Small intestine (tissue), 7 donors: ENCODE data around the gene CACNA1I. TPM values are rescaled to one million over a fixed set of nuclear protein-coding genes. Genes with fewer than 3 reads are reported as not detected.
A peak's percentile ranks its signal among the peaks of the same experiment; 100 is the strongest.

Experiments
- DNase-seq, 2 donors: peaks; one replicate each; pipeline versions ENCODE4 v3.0.0 to v3.0.0-alpha.2; 2013
- FAIRE-seq: peaks from 2 replicates; lab custom pipeline; 2012; peaks lifted over from hg19 to GRCh38; lab: Jason Lieb, UNC
- H3K27ac ChIP-seq, 3 donors: one replicate each; pipeline ENCODE4 v1.5.1; 2013; ENCODE audit warnings: low read length in 2 of 3, mild to moderate bottlenecking in 2 of 3, control low read depth in 1 of 3, inconsistent platforms in 1 of 3, low read depth in 1 of 3, moderate library complexity in 1 of 3
- H3K27me3 ChIP-seq, 3 donors: one replicate each; pipeline ENCODE4 v1.6.1; 2013; ENCODE audit warnings: low read length in 3 of 3, inconsistent platforms in 1 of 3; ENCODE audit not compliant: control insufficient read depth in 3 of 3, insufficient read depth in 3 of 3
- H3K36me3 ChIP-seq, 3 donors: one replicate each; pipeline ENCODE4 v1.6.1; 2013; ENCODE audit warnings: low read length in 3 of 3, inconsistent platforms in 1 of 3, low read depth in 1 of 3, mild to moderate bottlenecking in 1 of 3, moderate library complexity in 1 of 3; ENCODE audit not compliant: control insufficient read depth in 3 of 3, insufficient read depth in 2 of 3
- H3K4me1 ChIP-seq, 3 donors: one replicate each; pipeline ENCODE4 v1.6.1; 2013; ENCODE audit warnings: low read length in 2 of 3, inconsistent platforms in 1 of 3, low read depth in 1 of 3, mild to moderate bottlenecking in 1 of 3, moderate library complexity in 1 of 3; ENCODE audit not compliant: control insufficient read depth in 3 of 3, insufficient read depth in 2 of 3
- H3K4me3 ChIP-seq, 3 donors: one replicate each; pipeline ENCODE4 v1.5.1; 2013; ENCODE audit warnings: low read length in 3 of 3, control low read depth in 1 of 3, inconsistent platforms in 1 of 3, low read depth in 1 of 3, mild to moderate bottlenecking in 1 of 3, moderate library complexity in 1 of 3
- H3K9me3 ChIP-seq, 2 donors: one replicate each; pipeline ENCODE4 v1.6.1; 2013; ENCODE audit warnings: low read depth in 1 of 2, low read length in 1 of 2; ENCODE audit not compliant: control insufficient read depth in 2 of 2, insufficient read depth in 1 of 2
- WGBS, 3 donors: extraction: QIAGEN DNeasy Blood & Tissue Kit; methylation state at CpG; one replicate each; pipeline ENCODE4 v1.1.7; 2013; 5-methylcytosine and 5-hydroxymethylcytosine counted together
- polyA plus RNA-seq, 4 donors: library from polyadenylated mRNA; stranded (reverse) in 3 of 4; unstranded in 1 of 4; fragments of 200-250 nt in 3 of 4; fragments of 120-200 nt in 1 of 4; gene quantifications; one replicate each; pipeline versions ENCODE4 v1.2.1 to v1.2.3, GENCODE V29; 2013
- donor health status: healthy with polysubstance abuse.
- donor health status: control.
- donor health status: control.
- donor health status: Bipolar disorder and iron deficiency.
- donor health status: healthy.

Gene CACNA1I
- polyA plus RNA-seq, 4 donors: under 0.01 to 0.25 (median 0.18) TPM; not detected in 1

- H3K9me3 ChIP-seq: no peaks in the 10 kb centered on the region
- WGBS, 3 donors: 85 to 89% (median 87%) methylated on average over 18 of the region's 18 CpGs
- peak overlapping the region in 1 of 3 donors; percentile 3 for H3K4me3 ChIP-seq
- H3K27me3 ChIP-seq: peaks cover under 1 to 72% (median 12%) of the 10 kb centered on the region in 3 donors
- FAIRE-seq (no peak), DNase-seq (no peak)
- peaks cover 0 to 5% (median 0%) of the 10 kb centered on the region in 3 donors for H3K4me1 ChIP-seq
- H3K27ac ChIP-seq: no peak overlapping the region
- H3K36me3 ChIP-seq: no peaks in the 10 kb centered on the region
Measured at GRCh38 chr22:39658806-39659463, 88.4 kb downstream of the CACNA1I start.

DNA sequence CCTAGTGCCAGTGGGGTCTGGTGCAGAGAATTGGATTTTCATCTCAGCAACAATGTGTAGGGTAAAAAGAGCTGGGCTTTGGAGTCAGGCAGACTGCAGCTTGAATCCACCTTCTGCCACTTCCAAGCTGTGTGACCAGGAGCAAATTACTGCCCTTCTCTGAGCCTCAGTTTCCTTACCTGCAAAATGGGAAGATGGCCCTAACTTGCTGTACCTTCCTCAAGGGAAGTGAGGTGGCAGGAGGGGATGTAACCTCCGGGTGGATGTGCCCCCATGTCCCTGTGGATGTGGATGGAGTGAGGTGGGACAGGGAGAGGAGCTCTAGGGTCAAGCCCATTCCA is 90.9 kb downstream of the CACNA1I start:
- Histone ChIP-seq H3K27me3 (peaks cover 3 to 73% (median 10%) of the 10 kb centered on the region in 3 donors), H3K4me3 (no peak overlapping the region), H3K36me3 (no peaks in the 10 kb centered on the region), H3K9me3 (no peaks in the 10 kb centered on the region), H3K4me1 (peaks cover 0 to 9% (median 0%) of the 10 kb centered on the region in 3 donors), H3K27ac (no peak overlapping the region)
- no peak for DNase-seq
- FAIRE-seq: no peak
- 33 to 56% (median 35%) methylated on average over 1 of the region's 1 CpG for WGBS, 3 donors

- no peaks in the 10 kb centered on the region for H3K9me3 ChIP-seq
- H3K36me3 ChIP-seq: no peaks in the 10 kb centered on the region
- H3K27me3 ChIP-seq: peaks cover 3 to 70% (median 10%) of the 10 kb centered on the region in 3 donors
- no peak for FAIRE-seq
- peaks cover 0 to 9% (median 0%) of the 10 kb centered on the region in 3 donors for H3K4me1 ChIP-seq
- no peak overlapping the region for H3K27ac ChIP-seq
- 3 to 6% (median 4%) methylated on average over 56 to 77 of the region's 77 CpGs for WGBS, 3 donors
- DNase-seq: peak; percentile 42 to 76
- H3K4me3 ChIP-seq: peak overlapping the region in 1 of 3 donors; percentile 33
Measured at GRCh38 chr22:39661842-39662685, 91.5 kb downstream of the CACNA1I start.

GRCh38 chr22:39662686-39663052 is 92.1 kb downstream of the CACNA1I start:
- FAIRE-seq: no peak
- no peak for DNase-seq

GRCh38 chr22:39663751-39664150 is 93.2 kb downstream of the CACNA1I start:
- WGBS, 3 donors: 31 to 45% (median 40%) methylated on average over 22 of the region's 22 CpGs
- DNase-seq: no peak
- no peak for FAIRE-seq
- peaks cover 3 to 62% (median 10%) of the 10 kb centered on the region in 3 donors for H3K27me3 ChIP-seq
- no peak overlapping the region for H3K27ac ChIP-seq
- H3K36me3 ChIP-seq: no peaks in the 10 kb centered on the region
- H3K9me3 ChIP-seq: peaks cover 0 to 7% of the 10 kb centered on the region in 2 donors
- H3K4me3 ChIP-seq: no peak overlapping the region
- H3K4me1 ChIP-seq: peaks cover 0 to 9% (median 0%) of the 10 kb centered on the region in 3 donors

More at GRCh38 chr22:39662686-39663052, 92.1 kb downstream of the CACNA1I start:
- peaks cover 0 to 9% (median 0%) of the 10 kb centered on the region in 3 donors for H3K4me1 ChIP-seq
- H3K27me3 ChIP-seq: peaks cover 3 to 66% (median 10%) of the 10 kb centered on the region in 3 donors
- no peaks in the 10 kb centered on the region for H3K9me3 ChIP-seq
- no peak overlapping the region for H3K27ac ChIP-seq
- H3K36me3 ChIP-seq: no peaks in the 10 kb centered on the region
- WGBS, 3 donors: 16 to 29% (median 20%) methylated on average over 25 to 26 of the region's 26 CpGs
- peak overlapping the region in 1 of 3 donors; percentile 33 for H3K4me3 ChIP-seq

DNA sequence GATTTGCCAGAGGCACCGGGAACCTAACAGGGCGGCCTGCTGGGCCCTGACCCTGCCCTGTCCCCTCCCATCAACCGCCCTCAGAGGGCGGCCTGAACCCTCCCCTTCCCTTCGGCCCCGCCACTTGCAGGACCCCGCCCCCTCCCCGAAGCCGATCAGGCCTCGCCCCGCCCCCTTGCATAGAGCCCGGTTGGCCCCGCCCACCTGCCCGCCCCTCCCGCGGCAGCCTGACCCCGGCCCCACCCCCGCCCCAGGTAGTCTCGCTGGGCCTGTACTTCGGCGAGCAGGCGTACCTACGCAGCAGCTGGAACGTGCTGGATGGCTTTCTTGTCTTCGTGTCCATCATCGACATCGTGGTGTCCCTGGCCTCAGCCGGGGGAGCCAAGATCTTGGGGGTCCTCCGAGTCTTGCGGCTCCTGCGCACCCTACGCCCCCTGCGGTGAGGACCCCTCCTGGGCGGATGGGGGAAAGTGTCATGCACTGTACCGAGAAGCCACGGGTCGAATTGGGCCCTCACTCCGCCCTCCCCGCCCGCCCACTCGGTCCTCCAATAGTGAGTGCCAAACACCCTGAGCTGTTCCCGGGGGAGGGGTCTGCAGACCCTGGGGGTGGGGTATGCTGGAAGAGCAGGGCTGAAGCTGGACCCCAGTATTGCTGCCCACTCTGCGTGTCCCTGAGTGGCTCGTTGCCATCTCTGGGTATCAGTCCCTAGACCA is 94.1 kb downstream of the CACNA1I start:
- FAIRE-seq (no peak), DNase-seq (peak; percentile 5 to 18)
- H3K36me3 ChIP-seq: no peaks in the 10 kb centered on the region
- WGBS, 3 donors: 11 to 17% (median 12%) methylated on average over 33 to 44 of the region's 44 CpGs
- peaks cover 3 to 56% (median 10%) of the 10 kb centered on the region in 3 donors for H3K27me3 ChIP-seq
- H3K9me3 ChIP-seq: peaks cover 0 to 7% of the 10 kb centered on the region in 2 donors
- H3K4me1 ChIP-seq: peaks cover 0 to 9% (median 0%) of the 10 kb centered on the region in 3 donors
- no peak overlapping the region for H3K4me3 ChIP-seq
- H3K27ac ChIP-seq: no peak overlapping the region

- peaks cover 0 to 7% of the 10 kb centered on the region in 2 donors for H3K9me3 ChIP-seq
- H3K4me3 ChIP-seq: no peak overlapping the region
- H3K27ac ChIP-seq: no peak overlapping the region
- H3K27me3 ChIP-seq: peaks cover 3 to 50% (median 10%) of the 10 kb centered on the region in 3 donors
- H3K36me3 ChIP-seq: no peaks in the 10 kb centered on the region
- no peak for FAIRE-seq
- peaks cover 0 to 9% (median 0%) of the 10 kb centered on the region in 3 donors for H3K4me1 ChIP-seq
- DNase-seq: no peak
- 41 to 59% (median 53%) methylated on average over 8 of the region's 8 CpGs for WGBS, 3 donors
Measured at GRCh38 chr22:39665229-39665628, 94.7 kb downstream of the CACNA1I start.
